HG02623 (cell line): ENCODE results near the gene TSPOAP1.
A peak's percentile ranks its signal among the peaks of the same experiment; 100 is the strongest.

Experiments
- ATAC-seq: cut with Tn5 transposase; IDR thresholded peaks from one replicate; pipeline ENCODE4 v1.9.1; 2021; ENCODE audit warnings: moderate library complexity; ENCODE audit not compliant: unreplicated experiment

Gene TSPOAP1

GRCh38 chr17:58330538-58330996, 2.0 kb upstream of the TSPOAP1 start:
- no peak for ATAC-seq

- peak; percentile 7 for ATAC-seq
Observed at GRCh38 chr17:58329810-58330537, 1.4 kb upstream of the TSPOAP1 start.

DNA sequence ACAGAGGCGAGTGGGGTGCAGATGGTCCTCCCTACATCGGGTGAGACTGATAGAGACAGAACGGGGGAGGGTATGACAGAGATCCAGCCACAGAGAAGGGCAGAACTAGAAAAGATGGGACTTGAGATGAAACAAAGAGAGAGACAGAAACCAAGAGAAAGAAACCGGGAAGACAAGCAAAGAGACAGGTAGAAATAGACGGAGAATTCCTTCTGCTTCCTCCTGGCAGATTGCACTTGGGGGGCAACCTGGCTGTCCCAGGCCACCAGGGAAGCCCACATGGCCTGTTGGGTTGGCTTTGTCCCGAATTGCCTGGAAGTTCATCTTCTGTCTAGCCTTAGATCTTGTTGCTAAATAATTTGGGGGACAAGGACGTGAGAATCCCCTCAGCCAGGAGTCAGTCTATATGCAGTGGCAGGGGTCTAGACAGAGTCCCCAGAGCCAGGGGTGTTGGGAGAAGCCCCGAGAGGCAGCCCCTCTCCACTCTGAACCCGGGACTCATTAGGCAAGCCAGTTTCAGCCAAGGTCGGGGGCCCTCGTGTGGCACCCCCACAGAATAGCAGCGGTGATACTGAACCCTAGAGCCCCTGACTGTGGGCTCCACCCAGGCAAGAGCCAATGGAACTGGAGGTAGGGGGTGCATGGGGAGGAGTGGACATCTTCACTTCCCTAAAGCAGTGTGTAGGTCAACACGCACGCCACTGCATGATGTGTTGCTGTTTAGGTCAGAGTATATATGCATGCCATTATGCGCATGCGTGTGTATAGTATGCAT, 627 bp upstream of the TSPOAP1 start:
- ATAC-seq = peak; percentile 34

- no peak for ATAC-seq
Observed at GRCh38 chr17:58327363-58328194, 1.0 kb downstream of the TSPOAP1 start.

- no peak for ATAC-seq
Observed at GRCh38 chr17:58326609-58327362, 1.8 kb downstream of the TSPOAP1 start.

- no peak for ATAC-seq
Observed at GRCh38 chr17:58325976-58326468, 2.6 kb downstream of the TSPOAP1 start.

DNA sequence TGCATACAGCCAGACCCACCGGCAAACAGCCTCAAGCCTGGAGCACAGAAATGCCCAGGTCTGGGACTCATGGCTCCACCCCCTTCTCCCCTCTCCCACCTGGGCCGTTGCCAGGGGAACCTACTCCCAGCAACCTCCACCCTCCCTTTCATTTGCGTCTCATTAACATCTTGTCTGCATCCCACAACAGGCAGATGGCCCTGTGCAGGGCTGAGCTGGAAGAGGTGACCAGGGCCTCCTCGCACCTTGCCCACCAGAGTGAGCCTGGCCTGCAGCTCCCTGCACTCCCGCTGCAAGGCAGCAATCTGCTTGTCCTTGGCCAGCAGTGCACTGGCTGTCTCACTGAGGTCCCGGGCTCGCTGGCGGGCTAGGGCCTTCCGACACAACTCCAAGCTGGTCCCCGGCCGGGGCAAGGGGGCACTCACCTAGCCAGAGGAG, 3.3 kb downstream of the TSPOAP1 start:
- no peak for ATAC-seq

GRCh38 chr17:58324409-58325288, 3.9 kb downstream of the TSPOAP1 start:
- ATAC-seq = no peak

GRCh38 chr17:58324056-58324408, 4.6 kb downstream of the TSPOAP1 start:
- no peak for ATAC-seq

- no peak for ATAC-seq
Observed at GRCh38 chr17:58323366-58324055, 5.1 kb downstream of the TSPOAP1 start.

GRCh38 chr17:58322581-58323185, 5.9 kb downstream of the TSPOAP1 start:
- no peak for ATAC-seq

GRCh38 chr17:58321571-58322525, 6.7 kb downstream of the TSPOAP1 start:
- no peak for ATAC-seq

- ATAC-seq = no peak
Observed at GRCh38 chr17:58320570-58321323, 7.8 kb downstream of the TSPOAP1 start.

DNA sequence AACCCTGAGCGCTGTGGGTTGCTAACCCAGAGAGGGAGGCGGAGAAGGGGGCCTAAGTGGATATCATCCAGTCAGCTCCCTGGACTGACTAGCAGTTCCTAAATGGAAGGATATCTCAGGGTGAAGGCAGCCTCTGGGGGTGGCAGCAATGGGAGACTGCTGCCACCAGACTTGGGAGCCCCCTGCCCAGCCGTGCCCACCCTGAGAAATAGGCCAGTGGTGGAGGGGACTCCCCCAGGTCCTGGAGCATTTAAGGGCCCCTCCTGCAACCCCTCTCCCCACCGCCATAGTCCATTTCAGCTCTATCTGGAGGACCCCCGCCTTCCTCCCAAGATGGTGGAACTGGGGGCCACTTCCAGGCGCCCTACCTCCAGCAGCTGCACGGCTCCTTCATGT, 8.4 kb downstream of the TSPOAP1 start:
- no peak for ATAC-seq

DNA sequence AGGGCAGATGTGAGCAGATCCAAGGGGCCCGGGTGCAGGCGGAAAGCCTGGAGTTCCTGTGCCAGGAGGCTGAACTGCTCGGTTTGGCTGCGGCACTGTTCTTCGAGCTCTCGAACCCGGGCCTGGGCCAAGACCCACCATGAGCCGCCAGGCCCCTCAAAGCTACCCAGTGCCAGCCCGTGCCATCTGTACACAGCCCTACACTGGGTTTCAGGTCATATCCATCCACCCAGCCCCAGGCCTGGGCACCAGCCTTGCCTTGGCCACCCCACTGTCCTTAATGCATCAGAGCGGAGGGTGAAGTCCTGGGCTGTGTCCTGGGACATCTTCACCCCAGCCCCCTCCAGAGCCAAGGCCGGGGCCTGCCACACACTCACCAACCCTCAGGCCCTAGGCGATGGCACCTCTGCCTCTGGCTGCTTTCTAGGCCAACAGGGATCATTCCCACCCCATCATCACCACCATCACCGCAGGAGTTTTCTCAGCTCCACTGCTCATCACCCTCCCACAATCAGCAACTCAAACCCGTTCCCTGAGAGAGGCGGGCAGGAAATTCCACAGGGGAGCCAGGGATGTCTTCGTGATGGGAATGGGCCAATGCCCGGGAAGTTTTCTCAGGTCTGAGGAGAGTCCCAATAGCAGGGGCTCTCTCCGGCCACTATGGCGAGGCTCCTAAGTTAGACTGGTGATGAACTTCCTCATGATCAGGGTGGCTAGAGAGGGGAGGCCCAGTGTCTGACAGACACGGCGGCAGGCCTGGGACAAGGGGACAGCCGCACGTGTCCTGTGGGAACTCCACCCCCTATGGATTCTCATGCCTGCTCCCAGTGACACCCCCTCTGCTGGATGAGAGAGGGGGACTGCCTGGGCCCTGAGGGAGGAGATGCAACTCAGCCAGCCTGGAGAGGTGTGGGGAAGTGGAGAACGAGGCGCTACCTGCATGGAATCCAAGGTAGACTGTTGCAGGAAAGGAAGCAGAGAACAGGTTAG, 9.1 kb downstream of the TSPOAP1 start:
- no peak for ATAC-seq
